HepG2 (cell line): Measurements from ENCODE around the gene TLE2. TPM values are rescaled to one million over a fixed set of nuclear protein-coding genes. Genes with fewer than 3 reads are reported as not detected.

Experiments used
- ATAC-seq: fragments of 200-7000 bp; cut with Tn5 transposase; 3 replicates; pipeline ENCODE4 v1.9.1; 2020; ENCODE audit warnings: mild to moderate bottlenecking, moderate library complexity
- BruUV-seq: library from RNA; stranded (reverse); fragments of 400-500 nt; replicated peaks from 2 replicates; lab custom pipeline; 2021; lab: Mats Ljungman, UMichigan
- CTCF ChIA-PET: fragments of 300-600 bp; formaldehyde crosslinking; extraction: SDS; loops from one replicate; lab custom pipeline; 2021; ENCODE audit warnings: low total read pairs, inconsistent platforms, low intra/inter-chr PET ratio; lab: Yijun Ruan, JAX
- POLR2A ChIA-PET: fragments of 350-600 bp; sonication (Branson Sonifier 250); formaldehyde crosslinking; loops from one replicate; lab custom pipeline; 2020; ENCODE audit warnings: antibody characterized with exemption, inconsistent platforms; lab: Yijun Ruan, JAX
- DNase-seq: peaks from one replicate; pipeline ENCODE4 v3.0.0-alpha.2; 2015; ENCODE audit warnings: low spot score
- FAIRE-seq: peaks from 3 replicates; lab custom pipeline; 2011; peaks lifted over from hg19 to GRCh38; lab: Jason Lieb, UNC
- H2AFZ ChIP-seq: one replicate; pipeline ENCODE4 v1.6.1; 2011; ENCODE audit warnings: low read length, inconsistent platforms
- H3K27ac ChIP-seq: fragments of 300-600 bp; 3 replicates; pipeline ENCODE4 v1.8.0; 2011; ENCODE audit warnings: mixed run types, mild to moderate bottlenecking, mixed read lengths, low read length, inconsistent platforms; ENCODE audit not compliant: insufficient read depth; ENCODE audit errors: extremely low read length
- H3K27me3 ChIP-seq, 2 experiments: fragments of 200-600 bp in 1 of 2; 2 replicates in 1 of 2; 3 replicates in 1 of 2; pipeline versions ENCODE4 v1.6.0 to v1.8.0; 2011; ENCODE audit warnings: low read length in 2 of 2, mild to moderate bottlenecking in 2 of 2, moderate library complexity in 2 of 2, inconsistent platforms in 1 of 2; ENCODE audit not compliant: insufficient read depth in 2 of 2, control insufficient read depth in 1 of 2
- H3K36me3 ChIP-seq, 2 experiments: fragments of 200-600 bp in 1 of 2; replicated peaks in 1 of 2; 2 replicates in 1 of 2; 3 replicates in 1 of 2; pipeline versions ENCODE4 v1.5.1 to v1.8.0; 2011; ENCODE audit warnings: low read length in 2 of 2, inconsistent platforms in 1 of 2; ENCODE audit not compliant: insufficient read depth in 2 of 2, control insufficient read depth in 1 of 2
- H3K4me1 ChIP-seq: 2 replicates; pipeline ENCODE4 v1.5.1; 2012; ENCODE audit warnings: low read length, inconsistent platforms; ENCODE audit not compliant: insufficient read depth
- H3K4me2 ChIP-seq: 2 replicates; pipeline ENCODE4 v1.6.0; 2011; ENCODE audit warnings: low read depth, low read length, inconsistent platforms
- H3K4me3 ChIP-seq, 3 experiments: fragments of 200-600 bp in 1 of 3; sonication (generic), shearing (Covaris generic) in 1 of 3; replicated peaks in 1 of 3; 2 replicates each; pipeline ENCODE4 v1.5.1; 2011 to 2016; ENCODE audit warnings: low read length in 3 of 3, inconsistent platforms in 2 of 3, low read depth in 2 of 3, mild to moderate bottlenecking in 2 of 3, control low read depth in 1 of 3, mixed read lengths in 1 of 3; ENCODE audit not compliant: insufficient read depth in 1 of 3
- H3K79me2 ChIP-seq: one replicate; pipeline ENCODE4 v1.6.1; 2011; ENCODE audit warnings: low read length, inconsistent platforms; ENCODE audit not compliant: insufficient read depth
- H3K9ac ChIP-seq: 2 replicates; pipeline ENCODE4 v1.6.0; 2011; ENCODE audit warnings: mild to moderate bottlenecking, low read depth, low read length, inconsistent platforms; ENCODE audit not compliant: insufficient read depth
- H3K9me3 ChIP-seq: 2 replicates; pipeline ENCODE4 v1.5.1; 2012; ENCODE audit warnings: mild to moderate bottlenecking, low read length
- H4K20me1 ChIP-seq: 2 replicates; pipeline ENCODE4 v1.6.0; 2011; ENCODE audit warnings: inconsistent platforms, mild to moderate bottlenecking, low read length, moderate library complexity; ENCODE audit not compliant: insufficient read depth
- ARNT ChIP-seq: fragments of 450-650 bp; IDR thresholded peaks from 2 replicates; pipeline ENCODE4 v1.6.1; 2017
- BRD4 ChIP-seq: sonication (generic); formaldehyde crosslinking; IDR thresholded peaks from 2 replicates; pipeline ENCODE4 v1.4.0; 2020; ENCODE audit warnings: missing genetic modification reagents
- CCDC6 ChIP-seq: sonication (generic); formaldehyde crosslinking; IDR thresholded peaks from 2 replicates; pipeline ENCODE4 v1.8.1; 2022; ENCODE audit warnings: mild to moderate bottlenecking, missing genetic modification reagents, moderate library complexity
- ESRRA ChIP-seq: sonication (generic); formaldehyde crosslinking; IDR thresholded peaks from 2 replicates; pipeline ENCODE4 v1.5.1; 2020; ENCODE audit warnings: mild to moderate bottlenecking, low read depth, missing genetic modification reagents
- FOXA1 ChIP-seq, 2 experiments: fragments of 450-650 bp in 1 of 2; sonication (generic) in 1 of 2; formaldehyde crosslinking in 1 of 2; IDR thresholded peaks; 2 replicates each; pipeline versions ENCODE4 v1.4.0 to v1.6.1; 2016 to 2020; ENCODE audit warnings: missing genetic modification reagents in 1 of 2
- POGZ ChIP-seq: sonication (generic); formaldehyde crosslinking; IDR thresholded peaks from 2 replicates; pipeline ENCODE4 v1.4.0; 2020; ENCODE audit warnings: mild to moderate bottlenecking, missing genetic modification reagents
- RBM39 ChIP-seq: fragments of 200-400 bp; formaldehyde crosslinking; IDR thresholded peaks from one replicate; pipeline ENCODE4 v1.6.1; 2018; ENCODE audit warnings: antibody characterized with exemption, mild to moderate bottlenecking, low read depth, low read length; ENCODE audit not compliant: poor library complexity, severe bottlenecking
- RXRA ChIP-seq: sonication (generic); formaldehyde crosslinking; IDR thresholded peaks from 2 replicates; pipeline ENCODE4 v1.5.1; 2020; ENCODE audit warnings: missing genetic modification reagents
- SIX1 ChIP-seq: sonication (generic); formaldehyde crosslinking; IDR thresholded peaks from 2 replicates; pipeline ENCODE4 v1.4.0; 2020; ENCODE audit warnings: missing genetic modification reagents, borderline replicate concordance
- SMARCC2 ChIP-seq: fragments of 450-650 bp; IDR thresholded peaks from 2 replicates; pipeline ENCODE4 v1.6.1; 2017; ENCODE audit warnings: antibody characterized with exemption, mild to moderate bottlenecking
- ZBTB7A ChIP-seq: sonication (generic); formaldehyde crosslinking; IDR thresholded peaks from 2 replicates; pipeline ENCODE4 v1.8.0; 2022; ENCODE audit warnings: mild to moderate bottlenecking, missing genetic modification reagents
- ZNF10 ChIP-seq: sonication (generic); formaldehyde crosslinking; IDR thresholded peaks from 2 replicates; pipeline ENCODE4 v1.4.0; 2020; ENCODE audit warnings: mild to moderate bottlenecking, low read depth, missing genetic modification reagents, borderline replicate concordance
- ZNF33B ChIP-seq: sonication (generic); formaldehyde crosslinking; IDR thresholded peaks from 2 replicates; pipeline ENCODE4 v1.5.1; 2020; ENCODE audit warnings: mild to moderate bottlenecking, missing genetic modification reagents
- ZNF501 ChIP-seq: sonication (generic); formaldehyde crosslinking; IDR thresholded peaks from 2 replicates; pipeline ENCODE4 v1.5.1; 2020; ENCODE audit warnings: mild to moderate bottlenecking, moderate library complexity, missing genetic modification reagents
- ZNF615 ChIP-seq: sonication (generic); formaldehyde crosslinking; IDR thresholded peaks from 2 replicates; pipeline ENCODE4 v1.5.0; 2020; ENCODE audit warnings: mild to moderate bottlenecking, missing genetic modification reagents, borderline replicate concordance
- ZSCAN22 ChIP-seq: sonication (generic); formaldehyde crosslinking; IDR thresholded peaks from 2 replicates; pipeline ENCODE4 v1.4.0; 2020; ENCODE audit warnings: mild to moderate bottlenecking, missing genetic modification reagents
- ZUFSP ChIP-seq: sonication (generic); formaldehyde crosslinking; IDR thresholded peaks from 2 replicates; pipeline ENCODE4 v1.9.0; 2021; ENCODE audit warnings: missing genetic modification reagents, mild to moderate bottlenecking, borderline replicate concordance
- WGBS: methylation state at CpG from one replicate; pipeline ENCODE4 v1.1.6; 2017; ENCODE audit warnings: low lambda C conversion rate; 5-methylcytosine and 5-hydroxymethylcytosine counted together
- in situ Hi-C: cut with HindIII; loops from 2 replicates; pipeline ENCODE4 v1.10.0; 2017; ENCODE audit warnings: low pct_unique_long_range_greater_than_20kb; ENCODE audit not compliant: extremely low pct_ligation_motif_present
- intact Hi-C: fragments of 100-400 bp; cut with micrococcal nuclease; formaldehyde crosslinking; loops from one replicate; pipeline ENCODE4 v1.10.0; 2022; ENCODE audit not compliant: unreplicated experiment
- polyA plus RNA-seq, 8 experiments: library from polyadenylated mRNA; depleted of rRNA in 3 of 8; stranded (reverse) in 7 of 8; unstranded in 1 of 8; fragments of >200 nt; fragmentation: Illumina TruSeq in 4 of 8; extraction: Trizol in 4 of 8; gene quantifications; 2 replicates each; pipeline versions ENCODE4 v1.2.1 to v1.2.3, GENCODE V29; 2011 to 2016; ENCODE audit warnings: low read depth in 4 of 8, missing spikeins in 1 of 8, mixed read lengths in 1 of 8; ENCODE audit not compliant: insufficient read depth in 1 of 8
- total RNA-seq, 5 experiments: library from RNA; depleted of rRNA; stranded (reverse); fragments of >200 nt; fragmentation: Illumina TruSeq; extraction: Trizol; gene quantifications; 2 replicates each; pipeline ENCODE4 v1.2.3, GENCODE V29; 2016; ENCODE audit warnings: low read depth in 1 of 5
- TF ChIP-seq, protein P1 (sequence below), 2 experiments: sonication (generic) in 1 of 2; formaldehyde crosslinking in 1 of 2; IDR thresholded peaks; 2 replicates each; pipeline versions ENCODE4 v1.5.1 to v1.6.1; 2011 to 2020; ENCODE audit warnings: borderline replicate concordance in 1 of 2, low read depth in 1 of 2, low read length in 1 of 2, mild to moderate bottlenecking in 1 of 2, missing genetic modification reagents in 1 of 2, moderate library complexity in 1 of 2
- TF ChIP-seq, protein P2 (sequence below): sonication (generic); formaldehyde crosslinking; IDR thresholded peaks from 2 replicates; pipeline ENCODE4 v1.5.0; 2020; ENCODE audit warnings: missing genetic modification reagents

Gene TLE2
- total and polyA plus RNA-seq, 2 of the 13 experiments (the other 11 are each of a cell fraction or from before 2014, with no cell fraction given): 0.07 to 0.81 TPM

DNA sequence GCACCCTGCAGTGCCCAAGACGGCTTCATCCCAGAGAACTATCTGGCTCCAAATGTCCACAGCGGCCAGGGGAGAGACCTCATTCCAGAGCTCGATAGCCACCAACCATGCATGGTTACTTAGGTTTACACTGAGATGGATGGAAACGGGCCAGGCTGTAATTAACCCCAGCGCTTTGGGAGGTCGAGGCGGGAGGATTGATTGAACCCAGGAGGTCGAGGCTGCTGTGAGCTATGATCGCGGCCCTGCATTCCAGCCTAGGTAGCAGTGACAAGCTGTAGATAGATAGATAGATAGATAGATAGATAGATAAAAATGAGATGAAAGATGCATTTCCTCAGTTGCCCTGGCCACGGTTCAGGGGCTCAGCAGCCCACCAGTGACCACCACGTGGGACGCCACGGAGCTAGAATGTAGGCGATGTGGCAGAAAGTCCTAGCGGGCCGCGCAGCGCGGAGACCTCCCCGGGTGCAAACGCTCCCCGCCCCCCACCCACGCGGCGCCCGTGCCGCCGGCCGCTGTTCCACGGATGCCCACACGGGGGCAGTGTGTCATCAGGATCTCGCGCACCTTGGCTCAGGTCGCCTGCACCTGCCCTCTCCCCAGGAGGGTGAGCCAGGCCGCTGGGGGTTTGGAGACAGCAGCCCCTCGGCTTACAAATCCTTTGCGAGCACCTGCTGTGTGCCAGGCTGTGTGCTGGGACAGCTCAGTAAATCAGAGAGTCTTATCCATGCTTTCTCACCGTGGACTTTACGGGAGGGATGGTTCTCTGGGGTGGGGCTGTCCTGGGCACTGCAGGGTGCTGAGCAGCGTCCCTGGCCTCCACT lies 46.7 kb upstream of the TLE2 start:
- peak; percentile 77 for ATAC-seq
- BruUV-seq: no TSS peak
- ChIA-PET POLR2A (no interaction called here), CTCF (interaction anchor here (1.1 to 3.6 kb wide), 4 partner anchors 28 to 114 kb away, joined by 3 to 34 read pairs (median 18); no protein-coding TSS in a partner anchor)
- no peaks in the 10 kb centered on the region for H3K9me3 ChIP-seq
- intact Hi-C loops: no loop called here
- in situ Hi-C loops: loop anchor here (10.0 kb wide), 1 partner anchor 49 kb away; no protein-coding TSS in a partner anchor
- no peaks in the 10 kb centered on the region for H3K79me2 ChIP-seq
- H3K36me3 ChIP-seq: no peaks in the 10 kb centered on the region
- peak; percentile 12 for FAIRE-seq
- no peaks in the 10 kb centered on the region for H4K20me1 ChIP-seq
- H3K9ac ChIP-seq: no peak overlapping the region
- H3K27ac ChIP-seq: no peak overlapping the region
- H3K4me2 ChIP-seq: peak overlapping the region; percentile 69
- H3K4me3 ChIP-seq: peak overlapping the region in 1 of 3 experiments; percentile 44; a peak in 1 of 6 replicates
- H3K27me3 ChIP-seq: peaks cover 0 to 4% of the 10 kb centered on the region in 2 experiments; a peak in 1 of 5 replicates
- no peak for DNase-seq
- no peak overlapping the region for H2AFZ ChIP-seq
- 8% methylated on average over 20 of the region's 41 CpGs for WGBS
- H3K4me1 ChIP-seq: peaks cover 20% of the 10 kb centered on the region
- TF ChIP-seq ZNF615 (CRISPR knock-in tag) (no peak), POGZ (CRISPR knock-in tag) (no peak), SIX1 (CRISPR knock-in tag) (no peak), ESRRA (CRISPR knock-in tag) (0 out of 2 replicates have a peak, but pooled peaks have one; percentile 39), ZNF10 (CRISPR knock-in tag) (no peak), ZUFSP (CRISPR knock-in tag) (no peak), ZNF33B (CRISPR knock-in tag) (no peak), BRD4 (no peak), ZNF501 (peak; percentile 52; the same call in 1 of the 2 replicates), FOXA1 (IDR thresholded peaks at IDR 0.05) (no peak), FOXA1 (CRISPR knock-in tag; IDR thresholded peaks at IDR 0.05) (no peak), ARNT (no peak), RXRA (no peak), ZSCAN22 (CRISPR knock-in tag) (no peak), SMARCC2 (no peak), ZBTB7A (CRISPR knock-in tag) (no peak), RBM39 (peak; percentile 41), CCDC6 (no peak)
- TF ChIP-seq, protein P1, sequence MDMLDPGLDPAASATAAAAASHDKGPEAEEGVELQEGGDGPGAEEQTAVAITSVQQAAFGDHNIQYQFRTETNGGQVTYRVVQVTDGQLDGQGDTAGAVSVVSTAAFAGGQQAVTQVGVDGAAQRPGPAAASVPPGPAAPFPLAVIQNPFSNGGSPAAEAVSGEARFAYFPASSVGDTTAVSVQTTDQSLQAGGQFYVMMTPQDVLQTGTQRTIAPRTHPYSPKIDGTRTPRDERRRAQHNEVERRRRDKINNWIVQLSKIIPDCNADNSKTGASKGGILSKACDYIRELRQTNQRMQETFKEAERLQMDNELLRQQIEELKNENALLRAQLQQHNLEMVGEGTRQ (IDR thresholded peaks at IDR 0.05; ENCODE audit: low read depth, low read length): no peak
- TF ChIP-seq, protein P1 (CRISPR knock-in tag; IDR thresholded peaks at IDR 0.05; ENCODE audit: borderline replicate concordance): no peak
- TF ChIP-seq, protein P2, sequence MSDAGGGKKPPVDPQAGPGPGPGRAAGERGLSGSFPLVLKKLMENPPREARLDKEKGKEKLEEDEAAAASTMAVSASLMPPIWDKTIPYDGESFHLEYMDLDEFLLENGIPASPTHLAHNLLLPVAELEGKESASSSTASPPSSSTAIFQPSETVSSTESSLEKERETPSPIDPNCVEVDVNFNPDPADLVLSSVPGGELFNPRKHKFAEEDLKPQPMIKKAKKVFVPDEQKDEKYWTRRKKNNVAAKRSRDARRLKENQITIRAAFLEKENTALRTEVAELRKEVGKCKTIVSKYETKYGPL (CRISPR knock-in tag): no peak
